ENCODE data around the gene LMF1. TPM values are rescaled to one million over a fixed set of nuclear protein-coding genes. Genes with fewer than 3 reads are reported as not detected.

The LMF1 gene
- total RNA-seq, 6 experiments from 2014 or later = 10.9 to 20.0 (median 13.8) TPM

- Histone ChIP-seq H3K36me3 (no peaks in the 10 kb centered on the region), H3K9me3 (no peaks in the 10 kb centered on the region), H3K27ac (no peak overlapping the region), H3K4me1 (no peaks in the 10 kb centered on the region), H3K4me3 (no peak overlapping the region), H3K27me3 (no peaks in the 10 kb centered on the region)
- DNase-seq (peak in 1 of 3 donors; percentile 53), ATAC-seq (no peak)
- intact Hi-C loops (cut with DNase I) = no loop called here
- TF ChIP-seq, protein P1, sequence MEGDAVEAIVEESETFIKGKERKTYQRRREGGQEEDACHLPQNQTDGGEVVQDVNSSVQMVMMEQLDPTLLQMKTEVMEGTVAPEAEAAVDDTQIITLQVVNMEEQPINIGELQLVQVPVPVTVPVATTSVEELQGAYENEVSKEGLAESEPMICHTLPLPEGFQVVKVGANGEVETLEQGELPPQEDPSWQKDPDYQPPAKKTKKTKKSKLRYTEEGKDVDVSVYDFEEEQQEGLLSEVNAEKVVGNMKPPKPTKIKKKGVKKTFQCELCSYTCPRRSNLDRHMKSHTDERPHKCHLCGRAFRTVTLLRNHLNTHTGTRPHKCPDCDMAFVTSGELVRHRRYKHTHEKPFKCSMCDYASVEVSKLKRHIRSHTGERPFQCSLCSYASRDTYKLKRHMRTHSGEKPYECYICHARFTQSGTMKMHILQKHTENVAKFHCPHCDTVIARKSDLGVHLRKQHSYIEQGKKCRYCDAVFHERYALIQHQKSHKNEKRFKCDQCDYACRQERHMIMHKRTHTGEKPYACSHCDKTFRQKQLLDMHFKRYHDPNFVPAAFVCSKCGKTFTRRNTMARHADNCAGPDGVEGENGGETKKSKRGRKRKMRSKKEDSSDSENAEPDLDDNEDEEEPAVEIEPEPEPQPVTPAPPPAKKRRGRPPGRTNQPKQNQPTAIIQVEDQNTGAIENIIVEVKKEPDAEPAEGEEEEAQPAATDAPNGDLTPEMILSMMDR (IDR thresholded peaks at IDR 0.05) = no peak
- TF ChIP-seq POLR2A (IDR thresholded peaks at IDR 0.05) = no peak
- WGBS (ENCODE audit: insufficient coverage, low coverage, low lambda C conversion rate, missing lambda C conversion rate) = 94% methylated on average over 3 of the region's 47 CpGs
Measured at GRCh38 chr16:918741-919657, 51.8 kb downstream of the LMF1 start.

DNA sequence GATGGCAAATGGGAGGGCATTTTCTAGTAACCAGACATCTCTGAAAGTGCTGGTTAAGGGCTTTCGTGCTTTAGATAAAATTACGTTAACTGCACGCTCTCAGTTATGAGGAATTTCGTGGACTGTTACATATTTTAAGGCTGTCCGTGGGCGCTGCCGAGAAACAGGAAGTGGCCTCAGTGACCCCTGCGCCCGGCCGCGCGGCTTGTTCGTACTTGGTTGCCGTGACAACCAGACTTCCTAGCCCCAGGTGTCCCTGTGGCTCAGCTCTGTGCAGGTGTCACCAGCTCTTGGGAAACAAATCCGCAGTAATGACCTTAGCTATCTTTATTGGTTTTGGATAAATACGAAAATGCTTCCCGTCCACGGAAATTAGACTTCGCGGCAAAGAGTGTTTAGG is 52.7 kb downstream of the LMF1 start:
- WGBS (ENCODE audit: insufficient coverage, low coverage, low lambda C conversion rate, missing lambda C conversion rate) = 71% methylated on average over 18 of the region's 20 CpGs
- no peak overlapping the region for H3K27ac ChIP-seq
- no peak overlapping the region for H3K4me3 ChIP-seq
- no peak for ATAC-seq
- H3K27me3 ChIP-seq = no peaks in the 10 kb centered on the region
- TF ChIP-seq, protein P1 (IDR thresholded peaks at IDR 0.05) = no peak
- TF ChIP-seq POLR2A (IDR thresholded peaks at IDR 0.05) = no peak
- H3K9me3 ChIP-seq = no peaks in the 10 kb centered on the region
- H3K4me1 ChIP-seq = no peaks in the 10 kb centered on the region
- H3K36me3 ChIP-seq = no peaks in the 10 kb centered on the region
- intact Hi-C loops (cut with DNase I) = no loop called here
- peak in 1 of 3 donors; percentile 43 for DNase-seq

- no peak overlapping the region for H3K4me3 ChIP-seq
- no peaks in the 10 kb centered on the region for H3K9me3 ChIP-seq
- no peaks in the 10 kb centered on the region for H3K4me1 ChIP-seq
- ATAC-seq (no peak), DNase-seq (no peak)
- intact Hi-C loops (cut with DNase I) = no loop called here
- WGBS (ENCODE audit: insufficient coverage, low coverage, low lambda C conversion rate, missing lambda C conversion rate) = 98% methylated on average over 7 of the region's 21 CpGs
- no peaks in the 10 kb centered on the region for H3K27me3 ChIP-seq
- TF ChIP-seq POLR2A (IDR thresholded peaks at IDR 0.05) = no peak
- TF ChIP-seq, protein P1 (IDR thresholded peaks at IDR 0.05) = no peak
- H3K36me3 ChIP-seq = no peaks in the 10 kb centered on the region
- H3K27ac ChIP-seq = no peak overlapping the region
Measured at GRCh38 chr16:917591-918061, 53.2 kb downstream of the LMF1 start.

GRCh38 chr16:916035-916799 is 54.6 kb downstream of the LMF1 start:
- H3K4me3 ChIP-seq = no peak overlapping the region
- H3K9me3 ChIP-seq = no peaks in the 10 kb centered on the region
- H3K27me3 ChIP-seq = no peaks in the 10 kb centered on the region
- H3K4me1 ChIP-seq = no peaks in the 10 kb centered on the region
- ATAC-seq (no peak), DNase-seq (no peak)
- intact Hi-C loops (cut with DNase I) = no loop called here
- H3K36me3 ChIP-seq = no peaks in the 10 kb centered on the region
- TF ChIP-seq POLR2A (IDR thresholded peaks at IDR 0.05) = no peak
- TF ChIP-seq, protein P1 (IDR thresholded peaks at IDR 0.05) = no peak
- H3K27ac ChIP-seq = no peak overlapping the region
- 80% methylated on average over 8 of the region's 26 CpGs for WGBS (ENCODE audit: insufficient coverage, low coverage, low lambda C conversion rate, missing lambda C conversion rate)
